ENCODE data around the gene ZNF564. TPM values are rescaled to one million over a fixed set of nuclear protein-coding genes. Genes with fewer than 3 reads are reported as not detected.

ZNF564 gene
- total RNA-seq, 1 experiment from 2014 or later = 5.1 TPM

GRCh38 chr19:12581100-12581499 is 29.8 kb upstream of the ZNF564 start:
- Mint-ChIP-seq H3K36me3 (ENCODE audit: insufficient read depth, unreplicated experiment) (peaks cover 60% of the 10 kb centered on the region), H3K27me3 (ENCODE audit: insufficient read depth, unreplicated experiment) (no peaks in the 10 kb centered on the region), H3K4me3 (ENCODE audit: unreplicated experiment) (no peak overlapping the region), H3K4me1 (ENCODE audit: insufficient read depth, unreplicated experiment) (no peaks in the 10 kb centered on the region), H3K9me3 (ENCODE audit: unreplicated experiment) (peaks cover 9% of the 10 kb centered on the region), H3K27ac (ENCODE audit: low read depth, unreplicated experiment) (no peak overlapping the region)
- TF ChIP-seq CTCF (IDR thresholded peaks at IDR 0.05; ENCODE audit: unreplicated experiment) = no peak
- CTCF ChIA-PET = no interaction called here
- BruUV-seq (replicated peaks) = no TSS peak
- no peak for DNase-seq (ENCODE audit: unreplicated experiment)
- intact Hi-C loops (cut with micrococcal nuclease) = no loop called here
- POLR2A ChIA-PET = interaction anchor here (1.4 kb wide), 1 partner anchor 30 kb away, joined by 4 read pairs; the partner anchor contains the start of genes ZNF490 and ZNF791

- H3K4me3 Mint-ChIP-seq (ENCODE audit: unreplicated experiment) = no peak overlapping the region
- no peaks in the 10 kb centered on the region for H3K27me3 Mint-ChIP-seq (ENCODE audit: insufficient read depth, unreplicated experiment)
- H3K27ac Mint-ChIP-seq (ENCODE audit: low read depth, unreplicated experiment) = no peak overlapping the region
- BruUV-seq (replicated peaks) = TSS peak; percentile 20
- ChIA-PET POLR2A (no interaction called here), CTCF (no interaction called here)
- peak; percentile 49 for DNase-seq (ENCODE audit: unreplicated experiment)
- intact Hi-C loops (cut with micrococcal nuclease) = no loop called here
- peaks cover 9% of the 10 kb centered on the region for H3K9me3 Mint-ChIP-seq (ENCODE audit: unreplicated experiment)
- H3K36me3 Mint-ChIP-seq (ENCODE audit: insufficient read depth, unreplicated experiment) = peaks cover 60% of the 10 kb centered on the region
- no peaks in the 10 kb centered on the region for H3K4me1 Mint-ChIP-seq (ENCODE audit: insufficient read depth, unreplicated experiment)
- TF ChIP-seq CTCF (IDR thresholded peaks at IDR 0.05; ENCODE audit: unreplicated experiment) = no peak
These were observed 29.0 kb upstream of the ZNF564 start for GRCh38 chr19:12580180-12580694.

GRCh38 chr19:12578641-12579040 is 27.4 kb upstream of the ZNF564 start:
- no peak for DNase-seq (ENCODE audit: unreplicated experiment)
- intact Hi-C loops (cut with micrococcal nuclease) = no loop called here
- TF ChIP-seq CTCF (IDR thresholded peaks at IDR 0.05; ENCODE audit: unreplicated experiment) = no peak
- H3K36me3 Mint-ChIP-seq (ENCODE audit: insufficient read depth, unreplicated experiment) = peaks cover 58% of the 10 kb centered on the region
- H3K4me1 Mint-ChIP-seq (ENCODE audit: insufficient read depth, unreplicated experiment) = no peaks in the 10 kb centered on the region
- H3K4me3 Mint-ChIP-seq (ENCODE audit: unreplicated experiment) = no peak overlapping the region
- peaks cover 9% of the 10 kb centered on the region for H3K9me3 Mint-ChIP-seq (ENCODE audit: unreplicated experiment)
- no TSS peak for BruUV-seq (replicated peaks)
- ChIA-PET CTCF (interaction anchor here (0.7 kb wide), 1 partner anchor 11 kb away, joined by 3 read pairs; no protein-coding TSS in a partner anchor), POLR2A (interaction anchor here (1.1 kb wide), 1 partner anchor 20 kb away, joined by 3 read pairs; no protein-coding TSS in a partner anchor)
- no peaks in the 10 kb centered on the region for H3K27me3 Mint-ChIP-seq (ENCODE audit: insufficient read depth, unreplicated experiment)
- H3K27ac Mint-ChIP-seq (ENCODE audit: low read depth, unreplicated experiment) = no peak overlapping the region

GRCh38 chr19:12574036-12574435 is 22.8 kb upstream of the ZNF564 start:
- H3K27ac Mint-ChIP-seq (ENCODE audit: low read depth, unreplicated experiment) = no peak overlapping the region
- intact Hi-C loops (cut with micrococcal nuclease) = no loop called here
- no peak for DNase-seq (ENCODE audit: unreplicated experiment)
- ChIA-PET CTCF (interaction anchor here (2.4 kb wide), 1 partner anchor 9 kb away, joined by 15 read pairs; no protein-coding TSS in a partner anchor), POLR2A (no interaction called here)
- H3K36me3 Mint-ChIP-seq (ENCODE audit: insufficient read depth, unreplicated experiment) = peaks cover 13% of the 10 kb centered on the region
- BruUV-seq (replicated peaks) = no TSS peak
- TF ChIP-seq CTCF (IDR thresholded peaks at IDR 0.05; ENCODE audit: unreplicated experiment) = no peak
- no peaks in the 10 kb centered on the region for H3K27me3 Mint-ChIP-seq (ENCODE audit: insufficient read depth, unreplicated experiment)
- peaks cover 9% of the 10 kb centered on the region for H3K9me3 Mint-ChIP-seq (ENCODE audit: unreplicated experiment)
- H3K4me1 Mint-ChIP-seq (ENCODE audit: insufficient read depth, unreplicated experiment) = no peaks in the 10 kb centered on the region
- no peak overlapping the region for H3K4me3 Mint-ChIP-seq (ENCODE audit: unreplicated experiment)

Data from MCF 10A (cell line).